Fibroblast of skin of right biceps (primary cell): ENCODE data around the gene CCDC71L.

ENCODE experiments used
- DNase-seq: peaks from one replicate; pipeline ENCODE4 v3.0.0-alpha.2; 2013

The CCDC71L gene

DNA sequence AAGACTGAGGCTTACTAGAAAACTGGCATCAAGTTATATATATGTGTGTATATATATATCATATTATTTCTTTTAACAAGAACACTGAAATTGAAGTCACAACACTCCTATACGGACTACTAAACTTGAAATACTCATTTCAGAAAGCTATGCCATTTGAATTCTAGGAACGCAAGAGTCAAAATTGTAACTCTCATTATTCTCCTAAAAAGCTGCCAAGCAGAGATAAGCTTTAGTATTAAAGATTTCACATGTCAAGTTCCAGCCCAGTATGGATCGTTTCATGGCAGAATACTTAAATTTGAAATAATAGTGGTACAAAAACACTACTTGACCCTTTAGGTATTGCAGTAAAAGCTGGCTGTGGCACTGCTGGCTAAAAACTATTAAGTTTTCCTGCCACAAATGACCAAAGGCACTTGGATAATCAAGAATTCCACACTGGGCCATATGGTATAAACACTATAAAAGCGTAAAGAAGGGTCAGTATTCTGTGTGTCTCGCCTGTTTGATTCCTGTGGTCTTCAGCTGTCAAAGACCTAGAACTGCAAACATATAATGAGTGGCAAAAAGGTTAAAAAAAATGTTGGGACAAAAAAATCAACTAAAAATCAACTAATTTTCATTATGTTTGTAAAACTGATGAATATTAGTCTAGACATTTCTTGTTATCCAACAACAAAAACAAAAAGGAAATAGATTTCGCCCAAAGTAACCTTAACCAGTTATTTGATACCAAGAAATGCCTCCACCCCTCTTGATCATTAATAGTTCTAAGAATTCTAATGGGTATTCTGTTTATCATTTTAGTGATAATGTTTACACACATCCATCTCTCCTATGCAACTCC, 2.4 kb downstream of the CCDC71L start:
- DNase-seq, result no peak

DNA sequence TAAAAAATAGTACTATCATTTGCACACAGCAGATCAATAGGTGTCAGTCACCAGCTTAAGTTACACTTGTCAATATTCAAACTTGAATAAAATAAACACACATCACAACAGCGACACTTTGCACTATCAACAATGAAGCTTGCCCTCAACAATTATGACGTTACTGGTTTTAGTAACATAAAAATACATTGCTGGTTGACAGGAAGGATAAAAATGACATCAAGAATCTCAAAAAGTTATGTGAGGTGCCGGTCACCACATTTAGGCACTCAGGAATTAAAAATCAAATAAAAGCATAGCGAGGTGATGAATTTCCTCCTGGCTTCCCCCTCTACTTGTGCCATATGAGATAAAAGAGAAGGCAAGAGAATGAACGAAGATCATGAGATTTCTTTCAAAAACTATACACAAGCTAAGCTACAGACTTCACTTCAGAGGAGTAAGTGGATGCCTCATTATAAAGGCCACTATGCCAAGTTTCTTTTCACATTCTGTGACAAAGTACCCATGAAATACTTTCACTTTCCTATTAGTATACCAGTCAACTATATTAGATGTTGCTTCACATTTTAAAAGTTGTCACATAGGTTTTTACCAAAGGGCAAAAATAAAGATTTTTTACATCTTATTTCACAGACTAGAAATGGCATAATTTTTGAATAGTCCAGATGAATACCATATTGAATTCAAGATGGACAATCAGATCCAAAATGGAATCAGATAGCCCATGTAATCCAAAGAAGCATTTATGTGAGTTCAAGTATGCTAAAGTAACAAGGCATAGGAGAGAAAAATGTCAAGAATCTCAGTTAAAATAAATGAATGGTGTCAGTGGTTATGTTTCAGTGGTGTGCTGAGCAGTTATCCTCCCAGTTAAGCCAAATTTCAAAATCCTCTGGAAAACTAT, 3.6 kb downstream of the CCDC71L start:
- peak; percentile 51 for DNase-seq

DNA sequence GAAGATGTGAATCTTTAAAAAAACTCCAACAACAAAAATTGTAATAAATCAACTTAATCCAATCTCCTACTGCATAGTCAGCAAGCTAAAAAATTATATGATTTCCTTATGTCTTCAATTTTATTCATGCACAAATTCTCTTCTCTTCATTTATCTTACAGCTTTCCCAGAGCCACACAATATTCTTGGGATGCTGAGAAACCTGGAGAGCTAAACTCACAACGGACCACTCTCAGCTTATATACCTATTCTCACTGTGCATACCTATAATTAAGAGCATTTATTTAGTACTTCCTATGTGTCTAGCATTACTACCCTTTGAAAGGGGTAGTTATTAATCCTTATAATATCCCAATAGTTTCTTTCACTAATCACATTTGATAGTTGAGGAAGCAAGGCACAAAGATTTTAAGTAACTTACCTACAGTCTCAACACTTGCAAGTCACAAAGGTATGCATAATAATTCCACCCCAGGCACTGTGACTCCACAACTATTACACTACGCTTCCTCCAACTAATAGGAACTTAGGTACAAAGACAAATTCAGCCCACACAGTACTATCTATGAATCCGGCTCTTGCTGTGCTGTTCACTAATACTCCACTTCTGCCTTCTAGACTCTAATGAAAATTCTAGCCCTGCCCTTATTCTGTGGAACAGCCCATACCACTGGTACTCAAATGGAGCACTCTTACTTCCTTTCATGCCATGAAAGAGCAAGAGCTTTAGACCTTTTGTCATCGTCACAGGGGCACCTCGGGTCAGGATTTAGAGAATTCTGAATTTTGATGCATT, 5.1 kb downstream of the CCDC71L start:
- DNase-seq, result no peak

DNA sequence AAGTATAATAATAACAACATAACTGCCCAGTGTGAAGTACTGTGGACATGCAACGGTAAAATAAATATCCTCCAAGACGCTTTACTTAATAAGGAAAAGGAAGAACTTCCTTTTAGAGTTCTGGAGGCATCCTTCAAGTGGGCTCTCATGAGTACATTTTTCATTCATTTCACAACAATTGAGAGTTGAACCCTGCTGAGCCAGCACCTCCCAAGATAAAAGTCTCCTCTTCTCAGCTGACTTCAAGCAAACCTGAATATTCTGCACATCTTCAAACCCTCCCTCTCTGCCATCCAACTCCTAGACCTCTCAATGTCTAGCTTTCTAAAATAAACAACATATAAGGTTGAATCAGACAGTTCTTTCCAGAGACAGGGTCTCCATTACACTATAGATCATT, 7.5 kb downstream of the CCDC71L start:
- DNase-seq, result no peak

DNA sequence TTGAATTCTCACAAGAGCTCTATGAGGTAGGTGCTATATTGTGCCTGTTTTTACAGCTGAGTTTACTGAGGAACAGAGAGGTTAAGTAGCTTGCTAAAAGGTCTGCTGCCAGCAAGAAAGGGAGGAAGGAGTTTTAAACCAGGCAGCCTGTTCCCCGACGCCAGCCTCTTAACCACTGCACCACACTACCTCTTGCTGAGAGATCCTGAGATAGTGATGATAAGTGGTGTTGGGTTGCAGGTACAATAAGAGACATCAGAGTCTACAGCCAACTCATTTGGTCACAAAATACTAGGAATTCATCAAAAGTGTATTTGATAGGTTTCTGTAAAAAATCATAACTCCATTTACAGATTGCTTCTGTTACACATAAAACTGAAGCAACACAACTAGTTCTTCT, 8.0 kb downstream of the CCDC71L start:
- no peak for DNase-seq

DNA sequence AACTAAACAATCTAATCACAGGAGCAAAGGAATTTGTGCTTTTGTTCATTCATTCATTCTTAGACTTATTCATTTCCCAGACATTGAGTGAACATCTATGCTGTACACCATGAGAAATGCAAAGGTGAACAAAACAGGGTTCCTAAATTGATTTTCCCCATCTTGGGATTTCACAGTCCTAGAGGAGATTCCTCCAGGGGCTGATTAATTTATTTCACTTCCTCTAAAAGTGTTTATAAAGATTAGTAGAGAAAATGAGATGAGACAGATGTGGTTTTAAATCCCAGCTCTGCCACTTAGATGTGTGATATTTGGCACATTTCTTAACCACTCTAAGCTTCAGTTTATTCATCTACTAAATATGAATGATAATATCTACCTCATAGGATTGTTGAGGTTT, 8.9 kb downstream of the CCDC71L start:
- DNase-seq, result no peak

DNA sequence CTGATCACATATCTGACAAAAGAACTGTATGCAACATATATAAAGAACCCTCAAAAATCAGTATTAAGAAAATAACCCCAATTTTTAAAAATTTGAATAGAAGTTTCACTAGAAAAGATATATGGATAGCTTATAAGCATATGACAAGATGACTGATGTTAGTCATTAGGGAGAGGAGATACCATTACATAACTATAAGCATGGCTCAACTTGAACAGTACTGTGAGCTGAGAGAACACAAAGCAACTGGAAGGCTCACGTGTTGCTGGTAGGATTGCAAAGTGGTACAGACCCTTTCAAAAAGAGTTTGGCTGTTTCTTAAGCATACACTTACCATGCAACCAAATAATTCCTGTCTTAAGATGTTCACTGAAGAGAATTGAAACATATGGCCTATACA, 14.7 kb downstream of the CCDC71L start:
- no peak for DNase-seq

DNA sequence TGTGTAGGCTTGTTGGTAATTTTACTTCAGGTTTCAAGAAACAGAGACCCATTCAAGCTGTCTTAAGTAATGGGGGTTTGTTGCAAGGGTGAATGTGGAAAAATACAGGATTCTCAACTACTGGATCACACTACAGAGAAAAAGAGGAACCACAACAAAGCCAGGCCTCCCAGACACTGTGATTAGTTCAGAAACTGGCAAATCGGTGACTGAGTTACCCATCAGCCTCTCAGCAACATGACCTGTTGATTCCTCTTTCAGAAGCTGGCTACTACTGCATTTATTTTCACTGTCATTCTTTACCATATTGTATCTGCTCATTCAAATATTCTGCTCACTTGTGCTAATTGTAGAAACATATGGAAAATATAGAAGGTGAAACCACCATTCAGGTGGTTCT, 16.0 kb downstream of the CCDC71L start:
- no peak for DNase-seq

DNA sequence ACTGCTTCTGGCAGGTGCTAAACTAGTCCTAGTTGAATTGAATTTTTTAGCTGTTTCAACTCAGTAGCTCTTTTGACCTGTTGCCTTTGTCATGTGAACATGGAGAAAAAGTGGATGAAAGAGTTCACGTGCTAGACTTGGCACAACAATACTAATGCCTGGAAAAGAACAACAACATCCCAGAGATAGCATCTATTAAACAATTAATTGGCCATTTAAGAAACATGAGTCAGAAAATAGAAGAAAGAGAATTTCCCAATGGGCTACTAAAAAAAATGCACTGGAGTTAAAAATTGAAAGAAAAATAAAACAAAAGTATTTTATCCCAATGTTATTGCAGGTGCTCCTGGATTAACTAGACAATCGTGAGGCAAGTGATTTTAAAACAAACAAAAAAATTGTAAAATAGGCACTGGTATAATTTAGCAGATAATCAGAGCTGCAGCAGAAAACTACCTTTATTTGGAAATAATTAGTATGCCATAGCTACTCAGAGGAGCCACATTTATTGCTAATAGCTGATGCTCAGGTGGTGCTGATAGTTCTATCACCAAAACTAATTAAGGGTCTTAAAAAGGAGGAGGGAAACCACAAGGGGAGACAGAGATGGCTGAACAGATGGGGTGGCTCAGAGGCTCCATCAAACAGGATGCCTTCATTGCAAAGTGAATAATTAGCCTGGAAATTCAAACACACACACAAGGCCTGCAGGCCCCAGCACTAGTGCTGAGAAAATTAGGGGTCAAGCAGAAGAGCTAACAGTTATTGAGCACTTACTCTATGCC, 17.6 kb downstream of the CCDC71L start:
- no peak for DNase-seq

DNA sequence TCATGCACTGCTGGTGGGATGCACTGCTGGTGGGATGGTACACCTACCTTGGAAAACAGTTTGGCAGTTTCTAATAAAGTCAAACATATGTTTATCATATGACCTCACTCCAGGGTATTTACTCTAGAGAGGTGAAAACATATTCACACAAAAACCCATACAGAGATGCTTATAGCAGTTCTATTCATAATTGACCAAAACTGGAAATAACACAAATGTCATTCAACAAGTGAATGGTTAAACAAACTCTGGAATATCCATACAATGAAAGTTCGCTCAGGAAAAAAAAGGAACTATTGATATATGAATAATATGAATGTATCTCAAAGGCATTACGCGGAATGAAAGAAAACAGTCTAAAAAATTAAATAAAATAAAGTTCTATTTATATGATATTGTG, 19.5 kb downstream of the CCDC71L start:
- no peak for DNase-seq

DNA sequence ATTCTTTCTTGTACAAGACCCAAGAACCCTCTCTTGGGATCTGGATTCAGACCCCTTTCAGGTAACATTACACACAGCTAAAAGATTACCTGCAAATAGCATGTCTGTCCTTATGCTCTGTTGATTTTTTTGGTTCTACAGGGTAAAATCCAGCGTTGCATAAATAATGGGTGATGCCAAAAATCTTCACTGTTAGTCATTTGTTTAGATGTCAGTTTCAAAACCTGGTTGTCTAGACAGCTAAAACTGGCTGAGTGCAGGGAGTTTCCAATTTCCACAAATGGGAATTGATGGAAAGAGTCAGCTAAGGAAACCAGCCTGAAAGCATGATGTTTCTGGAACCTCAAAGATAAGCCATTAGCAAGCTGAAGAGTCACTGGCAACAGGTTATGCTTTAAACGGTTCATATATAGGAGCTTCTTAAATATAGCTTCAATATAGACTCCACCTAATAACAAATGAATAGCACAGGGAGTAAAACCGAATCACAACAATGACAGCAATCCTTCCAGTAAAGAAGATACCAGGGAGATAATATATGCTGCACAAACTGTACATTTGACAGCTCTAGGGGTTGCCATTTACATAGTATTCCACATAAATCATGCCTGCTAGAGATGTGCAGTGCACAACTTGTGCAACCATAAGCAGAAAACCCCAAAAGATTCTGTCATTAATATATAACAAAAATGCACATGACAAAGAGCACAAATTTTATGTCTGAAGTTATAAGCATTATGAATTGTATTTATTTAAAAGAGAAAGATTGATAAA, 20.4 kb downstream of the CCDC71L start:
- DNase-seq, result no peak

DNA sequence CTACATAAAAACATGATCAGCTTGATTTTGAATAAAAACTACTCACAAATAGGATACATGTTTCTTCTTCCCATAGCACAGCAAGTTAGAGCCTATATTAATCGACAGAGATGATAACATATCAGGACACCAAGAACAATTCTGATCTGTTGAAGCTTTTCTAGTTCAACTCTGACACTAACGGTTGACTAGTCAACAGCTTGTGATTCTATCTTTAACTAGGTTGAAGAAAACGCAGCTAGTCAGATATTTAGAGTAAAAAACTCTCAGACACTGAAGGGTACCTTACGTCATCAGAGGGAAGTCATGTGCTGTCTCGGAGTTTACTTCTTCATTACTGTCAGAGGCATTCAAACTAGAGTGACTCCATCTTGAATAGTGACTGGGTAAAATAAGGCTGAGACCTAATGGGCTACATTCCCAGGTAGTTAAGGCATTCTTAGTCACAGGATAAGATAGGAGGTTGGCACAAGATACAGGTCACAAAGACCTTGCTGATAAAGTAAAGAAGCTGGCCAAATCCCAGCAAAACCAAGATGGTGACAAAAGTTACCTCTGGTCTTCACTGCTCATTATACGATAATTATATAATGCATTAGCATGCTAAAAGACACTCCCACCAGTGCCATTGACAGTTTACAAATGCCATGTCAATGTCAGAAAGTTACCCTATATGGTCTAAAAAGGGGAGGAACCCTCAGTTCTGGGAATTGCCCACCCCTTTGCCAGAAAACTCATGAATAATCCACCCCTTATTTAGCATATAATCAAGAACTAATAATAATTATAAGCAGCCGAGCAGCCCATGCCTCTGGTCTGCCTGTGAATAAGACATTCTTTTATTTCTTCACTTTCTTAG, 21.3 kb downstream of the CCDC71L start:
- no peak for DNase-seq

DNA sequence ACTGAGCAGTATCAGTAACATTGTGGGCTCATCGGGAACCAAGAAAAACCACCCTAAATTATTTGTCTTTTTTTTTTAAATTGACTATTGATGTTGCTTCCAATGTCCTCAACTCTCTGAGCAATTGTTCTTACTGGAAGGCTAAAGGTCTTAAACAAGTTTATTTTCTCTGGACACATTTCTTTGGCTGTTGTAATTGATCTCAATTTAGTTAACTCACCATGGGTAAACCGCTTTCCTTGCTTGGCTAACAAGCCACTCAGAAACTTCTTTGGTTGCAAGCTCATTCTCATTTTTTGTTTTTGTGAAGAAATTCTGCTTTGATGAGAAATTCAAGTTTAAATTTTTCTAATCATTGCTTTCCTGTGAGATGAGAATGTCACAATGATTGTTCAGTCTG, 25.5 kb downstream of the CCDC71L start:
- DNase-seq, result no peak

DNA sequence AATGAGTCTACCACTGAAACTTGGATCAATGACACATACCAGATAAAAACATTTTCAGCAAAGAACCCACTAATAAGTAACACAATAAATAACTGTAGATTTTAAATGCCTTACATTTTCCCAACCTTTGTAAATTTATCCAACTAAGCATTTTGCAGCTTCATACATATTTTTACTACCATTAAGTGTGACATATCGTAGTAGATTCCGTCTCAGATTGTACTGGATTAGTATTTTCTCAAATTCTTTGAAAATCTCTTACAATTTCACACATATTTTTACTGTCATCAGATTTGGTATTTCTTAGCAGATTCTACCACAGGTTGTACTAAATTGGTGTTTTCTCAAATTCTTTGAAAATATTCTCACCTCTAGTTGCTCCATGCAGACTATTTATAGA, 26.0 kb downstream of the CCDC71L start:
- DNase-seq, result no peak

DNA sequence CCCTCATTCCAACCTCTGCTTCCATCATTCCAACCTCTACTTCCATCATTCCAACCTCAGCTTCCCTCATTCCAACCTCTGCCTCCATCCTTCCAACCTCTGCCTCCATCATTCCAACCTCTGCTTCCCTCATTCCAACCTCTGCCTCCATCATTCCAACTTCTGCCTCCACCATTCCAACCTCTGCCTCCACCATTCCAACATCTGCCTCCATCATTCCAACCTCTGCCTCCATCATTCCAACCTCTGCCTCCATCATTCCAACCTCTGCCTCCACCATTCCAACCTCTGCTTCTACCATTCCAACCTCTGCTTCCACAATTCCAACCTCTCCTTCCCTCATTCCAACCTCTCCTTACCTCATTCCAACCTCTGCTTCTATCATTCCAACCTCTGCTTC, 30.3 kb downstream of the CCDC71L start:
- DNase-seq, result no peak

DNA sequence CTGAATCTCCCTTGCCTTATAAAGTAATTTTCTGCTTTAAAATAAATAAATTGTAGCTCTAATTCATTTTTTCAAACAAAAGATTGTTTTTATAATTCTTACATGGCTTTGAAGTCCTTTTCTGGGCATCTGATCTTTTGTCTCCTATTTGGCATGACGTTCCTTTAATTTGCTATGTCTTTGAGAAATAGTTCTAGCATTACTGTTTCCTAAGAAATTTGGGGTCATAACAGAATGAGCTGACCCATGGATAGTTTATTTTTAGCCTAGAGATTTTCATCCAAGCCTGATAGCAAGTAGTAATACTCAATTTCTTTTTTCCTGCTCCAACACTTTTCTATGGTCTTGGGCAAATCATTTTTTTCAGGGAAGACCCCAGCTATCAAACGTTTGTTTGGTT, 31.4 kb downstream of the CCDC71L start:
- peak; percentile 45 for DNase-seq

DNA sequence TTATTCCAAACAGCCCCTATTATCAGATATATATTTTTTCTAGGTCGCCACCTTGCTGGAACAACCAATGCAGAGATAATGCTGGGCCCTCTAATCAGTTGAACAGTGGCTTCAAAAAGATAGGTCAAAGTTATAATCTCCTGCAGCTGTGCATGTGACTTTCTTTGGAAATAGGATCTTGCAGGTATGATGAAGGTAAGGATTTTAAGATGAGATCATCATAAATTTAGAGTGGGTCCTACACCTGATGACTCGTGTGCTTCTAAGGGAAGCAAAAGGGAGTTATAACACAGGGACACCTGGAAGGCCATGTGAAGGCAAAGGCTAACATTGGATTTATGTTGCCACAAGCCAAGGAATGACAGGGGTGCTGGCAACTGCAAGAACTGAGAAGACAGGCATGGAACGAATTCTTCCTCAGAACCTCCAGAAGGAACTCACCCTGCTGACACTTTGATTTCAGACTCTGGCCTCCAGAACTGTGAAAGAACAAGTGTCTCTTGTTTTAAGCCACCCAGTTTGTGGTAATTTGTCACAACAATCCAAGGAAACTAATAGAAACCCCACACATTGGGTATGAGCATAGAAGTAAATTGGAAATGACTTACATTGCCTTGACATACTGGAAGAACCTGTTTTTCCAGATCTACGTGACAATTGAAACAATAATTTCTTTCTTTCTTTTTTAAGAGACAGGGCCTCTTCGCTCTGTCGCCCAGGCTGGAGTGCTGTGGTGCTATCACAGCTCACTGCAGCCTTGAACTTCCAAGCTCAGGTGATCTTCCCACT, 34.4 kb downstream of the CCDC71L start:
- DNase-seq, result no peak

DNA sequence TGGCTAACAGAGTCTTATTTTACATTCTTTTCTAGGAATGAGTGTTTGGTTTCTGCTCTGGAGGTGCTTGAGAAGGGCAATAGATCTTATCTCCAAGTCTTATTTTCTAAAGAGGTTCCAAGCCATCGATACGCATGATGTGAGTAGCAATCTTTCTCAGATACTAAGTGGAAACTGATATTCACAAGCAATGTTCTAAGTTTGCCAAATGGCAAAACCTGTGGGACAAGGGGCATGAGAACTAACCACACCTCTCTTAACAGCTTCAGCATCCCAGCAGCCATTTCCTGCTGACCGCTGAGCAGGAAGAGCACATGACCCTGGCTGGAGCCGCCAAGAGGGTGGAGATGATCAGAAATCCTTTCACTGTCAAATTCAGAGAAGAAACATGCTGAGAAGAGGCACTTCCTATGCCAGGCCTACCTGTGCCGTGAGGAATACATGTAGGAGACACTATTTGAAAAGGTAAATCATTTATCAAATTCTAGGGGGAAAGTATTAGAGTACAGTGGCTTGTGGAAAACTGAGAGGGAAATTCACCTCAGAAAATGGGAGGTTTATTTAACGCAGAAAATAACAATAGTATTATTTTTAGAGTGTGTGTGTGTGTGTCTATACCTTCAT, 35.2 kb downstream of the CCDC71L start:
- no peak for DNase-seq

DNA sequence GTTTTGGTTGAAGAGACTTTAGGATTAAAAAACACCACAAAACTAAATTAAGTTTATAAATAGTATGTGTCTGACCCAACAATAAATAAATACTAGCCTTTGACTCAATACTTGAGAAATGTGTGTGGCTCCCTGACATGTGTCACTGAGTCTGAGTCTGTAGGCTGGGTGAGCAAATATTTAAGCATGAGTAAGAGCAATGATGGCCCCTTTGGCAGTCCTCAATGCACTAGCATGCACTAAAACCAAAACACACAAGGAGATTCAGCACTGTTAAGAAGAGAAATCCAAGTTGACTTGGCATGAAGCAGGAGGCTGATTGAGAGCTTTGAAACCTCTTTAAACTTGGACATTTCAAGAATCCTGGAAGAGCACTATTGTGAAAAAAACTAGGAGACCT, 37.1 kb downstream of the CCDC71L start:
- peak; percentile 93 for DNase-seq
